Measurements from ENCODE around the gene PRSS33.

Gene PRSS33

DNA sequence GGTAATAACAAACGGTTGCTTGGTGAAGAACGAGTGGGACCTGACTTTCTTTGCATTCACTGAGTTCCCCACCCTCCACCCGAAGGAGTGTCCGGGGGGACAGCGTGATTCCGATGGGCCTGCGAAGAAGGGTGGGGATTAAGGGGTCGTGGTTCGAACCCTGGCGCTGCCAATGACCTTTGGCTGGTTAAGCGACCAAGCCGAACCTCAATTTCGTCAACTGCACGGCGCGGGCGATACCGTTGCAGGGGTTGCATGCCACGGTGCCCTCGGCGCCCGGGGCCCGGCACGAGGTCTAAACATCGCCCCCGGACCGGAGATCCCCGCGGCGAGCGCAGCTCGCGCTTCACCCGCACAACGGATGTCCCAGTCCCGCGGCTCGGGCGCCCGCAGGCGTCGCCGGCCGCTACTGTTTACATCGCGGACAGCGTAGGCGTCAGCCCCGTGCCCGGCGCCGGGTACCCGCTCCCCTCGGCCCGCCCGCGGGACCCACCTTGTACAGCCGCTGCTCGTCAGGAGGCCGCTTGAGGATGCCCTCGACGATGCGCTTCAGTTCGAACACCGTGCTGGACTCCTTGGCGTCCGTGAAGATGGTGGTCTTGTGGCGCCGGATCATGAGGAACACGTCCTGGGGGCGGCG, 10.7 kb downstream of the PRSS33 start:
- FAIRE-seq: no peak

DNA sequence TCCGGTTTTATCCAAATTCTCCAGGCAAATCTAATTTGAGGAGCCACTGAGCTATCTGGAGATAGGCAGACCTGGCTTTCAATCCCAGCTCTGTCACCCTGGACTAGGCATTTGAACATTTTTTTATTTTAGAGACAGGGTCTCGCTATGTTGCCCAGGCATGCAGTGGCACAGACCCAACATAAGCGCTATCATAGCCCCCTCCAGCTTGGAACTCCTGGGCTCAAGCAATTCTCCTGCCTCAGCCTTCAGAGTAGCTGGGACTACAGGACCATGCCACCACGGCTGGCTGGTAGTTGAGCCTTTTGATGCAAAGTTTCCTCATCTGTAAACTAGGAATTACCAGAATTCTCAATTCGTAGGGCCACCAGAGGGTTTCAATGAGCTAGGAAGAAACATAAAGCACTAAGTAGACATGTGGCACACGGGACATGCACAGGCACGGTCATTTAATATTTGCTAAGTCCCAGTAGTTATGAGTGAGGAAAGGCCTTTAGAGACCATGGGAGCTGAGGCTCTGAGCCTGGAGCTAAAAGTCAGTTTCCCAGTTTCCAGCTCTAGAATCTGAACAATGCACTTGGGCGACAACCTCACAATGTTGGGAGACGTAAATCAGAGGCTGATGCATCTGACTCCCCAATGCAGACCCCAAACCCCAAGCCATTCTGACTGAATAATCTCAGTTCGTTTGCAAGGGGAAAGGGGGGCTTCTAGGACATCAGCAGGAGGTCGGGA, 11.4 kb downstream of the PRSS33 start:
- no peak for FAIRE-seq

DNA sequence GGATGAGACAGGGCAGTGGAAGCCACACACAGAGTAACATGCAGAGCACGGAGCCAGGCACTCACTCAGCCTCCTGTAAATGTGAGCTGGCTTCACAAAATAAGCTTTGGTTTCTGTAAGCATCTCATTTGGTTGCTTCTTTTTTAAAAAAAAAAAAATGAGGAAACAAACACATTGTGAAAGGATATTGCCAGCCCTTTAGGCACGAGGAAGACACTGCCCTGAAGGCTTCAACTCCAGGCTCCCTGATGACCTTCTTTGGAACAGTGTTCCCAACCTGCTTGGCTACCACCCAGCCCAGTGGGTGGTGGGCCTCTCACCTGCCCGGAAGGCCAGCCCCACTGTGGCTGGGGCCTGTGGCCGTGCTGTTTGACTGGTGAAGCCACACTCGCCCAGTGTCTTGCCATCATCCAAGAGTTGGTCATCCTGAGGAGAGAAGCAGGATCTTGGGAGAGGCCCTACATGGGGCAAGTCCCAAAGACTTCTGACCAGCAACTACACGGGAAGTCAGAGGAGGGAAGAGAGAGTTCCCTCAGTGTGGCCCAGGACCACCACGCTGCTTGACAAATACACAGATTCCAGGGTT, 12.1 kb downstream of the PRSS33 start:
- FAIRE-seq: no peak

DNA sequence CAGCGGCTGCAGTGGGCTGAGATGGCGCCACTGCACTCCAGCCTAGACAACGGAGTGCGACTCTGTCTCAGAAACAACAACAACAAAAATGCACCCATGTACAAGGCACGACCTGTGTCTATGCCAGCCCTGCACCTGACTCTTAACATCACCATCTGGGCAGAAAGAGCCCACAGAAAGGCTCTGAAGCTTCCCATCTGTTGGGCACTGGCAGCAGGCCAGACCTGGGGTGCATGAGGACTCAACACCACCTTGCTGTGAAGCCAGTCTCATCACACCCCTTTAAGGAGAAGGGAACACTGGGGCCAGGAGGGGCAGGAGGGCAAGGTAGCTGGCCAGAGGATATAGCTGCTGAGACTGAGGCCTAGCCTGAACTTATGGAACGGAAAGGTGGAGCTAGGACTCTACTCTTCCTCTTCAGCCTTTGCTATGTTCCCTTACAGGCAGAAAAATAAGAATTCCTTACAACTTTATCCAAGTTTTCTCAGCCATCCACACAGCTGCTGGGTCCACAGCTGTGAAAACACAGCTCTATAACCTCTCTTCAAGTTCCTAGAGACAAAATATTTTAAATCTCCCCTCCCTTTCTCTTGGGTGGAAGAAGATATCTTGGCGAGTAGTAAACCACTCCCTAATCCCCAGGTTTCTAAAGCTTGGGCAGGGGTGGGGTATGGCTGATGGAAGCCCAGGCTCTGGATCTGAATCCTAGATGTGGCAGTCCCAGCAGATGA, 13.0 kb downstream of the PRSS33 start:
- FAIRE-seq: no peak

DNA sequence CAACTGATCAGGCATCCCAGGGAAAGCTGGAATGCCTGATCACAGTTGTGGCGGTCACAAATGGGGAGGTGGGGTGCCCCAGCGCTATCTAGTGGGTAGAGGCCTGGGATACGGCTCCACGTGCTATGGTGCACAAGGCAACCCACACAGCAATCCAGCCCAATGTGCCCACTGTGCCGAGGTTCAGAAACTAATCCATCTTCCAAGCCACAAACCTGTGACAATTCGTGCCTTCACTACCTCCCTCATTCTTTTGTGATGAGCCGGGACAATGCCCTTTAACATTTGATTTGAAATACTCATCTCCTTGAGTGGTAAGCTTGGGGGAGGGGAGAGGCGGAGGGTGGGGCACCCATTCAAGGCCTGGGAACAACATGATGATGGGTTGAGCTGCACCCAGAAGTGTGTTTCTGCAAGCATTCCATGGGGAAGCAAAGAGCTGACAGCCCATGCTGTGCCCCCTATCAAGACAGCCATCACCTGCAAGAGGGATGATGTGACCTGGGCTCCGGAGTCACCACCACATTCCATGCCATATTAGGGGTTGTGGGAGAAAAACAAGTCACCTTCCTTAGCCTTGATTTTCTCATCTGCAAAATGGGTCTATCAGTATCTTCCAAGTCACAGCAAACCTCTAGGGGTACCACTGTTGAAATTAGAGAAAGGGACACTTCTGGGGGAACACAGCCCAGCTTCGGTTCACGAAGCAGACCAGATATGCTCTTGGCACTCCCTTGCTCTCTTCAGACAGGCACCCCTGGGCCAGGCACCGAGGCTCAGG, 14.0 kb downstream of the PRSS33 start:
- no peak for FAIRE-seq

DNA sequence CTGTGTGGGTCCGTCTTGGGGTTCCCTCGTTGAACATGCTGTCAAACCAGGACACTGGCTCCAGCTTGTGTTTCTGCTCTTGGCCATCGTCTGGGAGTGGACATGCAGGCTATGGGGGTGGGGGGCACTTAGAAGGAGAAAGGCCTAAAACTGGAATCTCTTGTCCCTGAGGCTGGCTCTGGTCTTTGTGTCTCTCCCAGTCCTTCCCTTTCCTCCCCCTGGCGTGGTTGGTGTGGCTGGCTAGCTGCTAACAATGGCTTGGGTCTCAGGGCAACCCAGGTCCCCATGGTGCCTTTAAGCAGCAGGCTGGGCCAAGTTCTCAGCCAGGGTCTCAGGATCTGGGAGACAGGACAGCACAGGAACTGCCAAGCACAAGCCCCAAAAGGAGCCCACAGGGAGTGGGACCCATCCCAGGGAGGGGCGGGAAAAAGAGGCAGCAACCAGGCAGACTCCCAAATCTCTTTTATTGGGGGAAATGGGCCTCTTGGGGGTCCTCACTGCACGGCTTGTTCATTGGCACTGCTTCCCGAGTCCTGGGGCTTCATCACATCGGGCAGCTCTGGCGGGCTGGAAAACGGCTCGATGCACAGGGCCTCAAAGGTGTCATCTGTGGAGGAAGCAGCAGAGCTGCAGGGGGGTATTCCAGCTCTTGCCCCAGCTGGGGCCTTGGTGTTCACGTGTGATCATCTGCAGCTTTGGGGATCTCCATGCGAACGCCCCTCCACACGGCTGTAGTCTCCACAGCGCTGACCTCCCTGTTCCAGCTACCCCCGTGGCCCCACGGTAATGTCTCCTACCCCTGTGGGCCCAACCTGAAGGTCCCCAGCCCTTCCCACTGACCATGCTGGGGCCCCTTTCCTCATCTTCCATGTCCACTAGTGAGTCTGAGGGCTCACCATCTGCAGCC, 15.6 kb downstream of the PRSS33 start:
- FAIRE-seq: no peak

DNA sequence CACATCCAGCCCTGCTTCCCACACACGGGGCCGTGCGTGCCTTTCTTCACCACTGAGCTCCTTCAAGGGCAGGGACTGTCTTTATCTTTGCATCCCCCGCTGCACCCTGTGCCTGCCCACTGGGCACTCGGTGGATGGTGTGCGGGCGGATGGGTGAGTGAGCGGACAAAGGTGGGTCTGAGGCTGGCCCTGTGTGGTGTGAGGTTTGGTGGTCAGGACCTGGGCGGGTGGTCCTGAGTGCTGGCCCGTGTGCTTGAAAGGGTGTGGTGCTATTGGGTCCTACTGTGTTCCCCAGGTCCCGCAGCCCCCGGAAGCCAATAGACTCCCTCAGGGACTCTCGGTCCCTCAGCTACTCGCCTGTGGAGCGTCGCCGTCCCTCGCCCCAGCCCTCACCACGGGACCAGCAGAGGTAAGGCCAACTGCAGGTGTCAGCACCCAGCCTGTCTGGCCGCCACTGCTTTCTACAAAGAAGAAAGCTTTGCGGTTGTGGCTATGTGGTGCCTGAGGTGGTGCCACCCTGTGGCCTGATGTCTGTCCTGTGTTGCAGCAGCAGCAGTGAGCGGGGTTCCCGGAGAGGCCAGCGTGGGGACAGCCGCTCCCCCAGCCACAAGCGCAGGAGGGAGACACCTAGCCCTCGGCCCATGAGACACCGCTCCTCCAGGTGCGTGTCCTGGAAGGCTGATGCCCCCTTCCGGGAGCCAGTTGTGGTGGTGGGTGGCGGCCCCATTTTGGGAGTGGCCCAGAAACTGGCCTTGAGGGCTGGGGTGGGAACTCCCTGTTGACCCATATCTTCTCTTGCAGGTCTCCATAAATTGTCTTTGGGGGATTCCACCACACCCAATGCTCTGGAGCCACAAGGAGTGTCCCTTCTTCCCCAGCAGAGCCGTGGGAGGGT, 17.1 kb downstream of the PRSS33 start:
- no peak for FAIRE-seq

DNA sequence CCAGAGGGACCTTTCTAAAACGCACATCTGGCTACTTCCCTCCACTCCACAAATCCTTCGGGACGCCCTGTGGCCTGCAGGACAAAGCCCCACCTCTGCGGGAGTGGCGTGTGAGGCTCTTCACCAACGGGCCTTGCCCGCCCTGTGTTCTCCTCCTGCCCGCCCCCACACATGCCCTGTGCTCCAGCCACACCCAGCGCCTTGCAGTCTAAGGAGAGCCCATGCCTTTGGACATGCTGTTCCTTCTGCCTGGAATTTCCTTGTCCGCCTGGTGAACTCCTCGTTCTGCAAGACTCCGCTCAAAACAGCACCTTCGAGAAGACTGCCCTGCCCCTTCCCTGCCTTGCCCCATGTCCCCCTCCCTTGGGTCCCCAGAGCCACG, 17.7 kb downstream of the PRSS33 start:
- peak; percentile 68 for FAIRE-seq

DNA sequence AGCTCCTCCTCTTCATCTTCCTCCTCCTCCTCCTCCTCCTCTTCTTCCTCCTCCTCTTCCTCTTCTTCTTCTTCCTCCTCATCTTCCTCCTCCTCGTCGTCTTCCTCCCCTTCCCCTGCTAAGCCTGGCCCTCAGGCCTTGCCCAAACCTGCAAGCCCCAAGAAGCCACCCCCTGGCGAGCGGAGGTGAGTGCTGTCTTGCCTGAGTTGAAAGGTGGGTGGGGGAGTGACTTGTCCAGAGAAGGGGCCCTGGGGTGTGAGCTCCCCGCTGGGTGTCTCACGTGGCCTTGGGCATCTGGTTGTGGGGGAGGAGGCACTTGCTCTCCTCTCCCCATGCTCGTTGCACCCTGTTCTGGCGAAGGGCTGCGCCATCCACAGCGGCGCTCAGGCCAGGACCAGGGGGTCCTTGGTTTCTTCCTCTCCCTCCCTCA, 18.2 kb downstream of the PRSS33 start:
- no peak for FAIRE-seq

DNA sequence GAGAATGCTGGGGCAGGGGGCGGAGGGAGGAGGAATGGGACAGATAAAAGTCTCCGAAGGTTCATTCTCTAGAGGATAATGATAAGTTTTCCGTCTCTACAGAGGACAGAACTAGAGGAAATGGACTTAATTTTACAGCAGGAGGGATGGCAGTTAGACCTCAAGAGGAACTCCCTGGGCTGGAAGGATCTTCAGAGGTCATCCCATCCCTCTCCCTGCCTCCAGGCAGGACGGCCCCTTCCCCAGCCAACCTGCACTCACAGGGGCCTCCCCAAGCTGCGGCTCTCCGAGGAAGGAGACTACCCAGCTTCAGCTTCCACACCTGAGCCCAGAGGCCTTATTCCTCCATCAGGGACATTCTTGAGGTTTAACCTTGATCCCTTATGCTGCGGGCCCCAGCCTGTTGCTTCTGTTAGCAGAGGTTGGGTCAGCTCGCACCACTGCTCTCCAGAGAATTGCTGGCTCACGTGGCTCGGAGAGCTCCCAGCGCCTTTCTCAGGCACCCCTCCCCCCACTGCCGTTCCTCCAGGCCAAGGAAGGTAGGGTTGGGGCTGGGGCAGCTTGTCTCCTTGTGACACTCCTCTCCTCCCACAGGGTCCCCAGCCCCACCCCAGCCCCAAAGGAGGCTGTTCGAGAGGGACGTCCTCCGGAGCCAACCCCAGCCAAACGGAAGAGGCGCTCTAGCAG, 18.8 kb downstream of the PRSS33 start:
- FAIRE-seq: no peak

DNA sequence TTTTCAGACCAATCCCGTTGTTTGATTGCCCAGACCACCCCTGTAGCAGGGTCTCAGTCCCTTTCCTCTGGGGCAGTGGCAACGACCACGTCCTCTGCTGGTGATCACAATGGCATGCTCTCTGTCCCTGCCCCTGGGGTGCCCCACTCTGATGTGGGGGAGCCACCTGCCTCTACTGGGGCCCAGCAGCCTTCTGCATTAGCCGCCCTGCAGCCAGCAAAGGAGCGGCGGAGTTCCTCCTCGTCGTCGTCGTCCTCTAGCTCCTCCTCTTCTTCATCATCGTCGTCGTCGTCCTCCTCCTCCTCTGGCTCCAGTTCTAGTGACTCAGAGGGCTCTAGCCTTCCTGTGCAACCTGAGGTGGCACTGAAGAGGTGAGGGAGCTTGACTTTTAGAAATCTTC, 19.5 kb downstream of the PRSS33 start:
- no peak for FAIRE-seq

DNA sequence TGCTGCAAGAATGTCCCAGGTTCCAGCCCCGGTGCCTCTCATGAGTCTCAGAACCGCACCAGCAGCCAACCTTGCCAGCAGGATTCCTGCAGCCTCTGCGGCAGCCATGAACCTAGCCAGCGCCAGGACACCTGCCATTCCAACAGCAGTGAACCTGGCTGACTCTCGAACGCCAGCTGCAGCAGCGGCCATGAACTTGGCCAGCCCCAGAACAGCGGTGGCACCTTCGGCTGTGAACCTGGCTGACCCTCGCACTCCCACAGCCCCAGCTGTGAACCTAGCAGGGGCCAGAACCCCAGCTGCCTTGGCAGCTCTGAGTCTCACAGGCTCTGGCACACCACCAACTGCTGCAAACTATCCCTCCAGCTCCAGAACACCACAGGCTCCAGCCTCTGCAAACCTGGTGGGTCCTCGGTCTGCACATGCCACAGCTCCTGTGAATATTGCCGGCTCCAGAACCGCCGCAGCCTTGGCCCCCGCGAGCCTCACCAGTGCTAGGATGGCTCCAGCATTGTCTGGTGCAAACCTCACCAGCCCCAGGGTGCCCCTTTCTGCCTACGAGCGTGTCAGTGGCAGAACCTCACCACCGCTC, 20.1 kb downstream of the PRSS33 start:
- no peak for FAIRE-seq

DNA sequence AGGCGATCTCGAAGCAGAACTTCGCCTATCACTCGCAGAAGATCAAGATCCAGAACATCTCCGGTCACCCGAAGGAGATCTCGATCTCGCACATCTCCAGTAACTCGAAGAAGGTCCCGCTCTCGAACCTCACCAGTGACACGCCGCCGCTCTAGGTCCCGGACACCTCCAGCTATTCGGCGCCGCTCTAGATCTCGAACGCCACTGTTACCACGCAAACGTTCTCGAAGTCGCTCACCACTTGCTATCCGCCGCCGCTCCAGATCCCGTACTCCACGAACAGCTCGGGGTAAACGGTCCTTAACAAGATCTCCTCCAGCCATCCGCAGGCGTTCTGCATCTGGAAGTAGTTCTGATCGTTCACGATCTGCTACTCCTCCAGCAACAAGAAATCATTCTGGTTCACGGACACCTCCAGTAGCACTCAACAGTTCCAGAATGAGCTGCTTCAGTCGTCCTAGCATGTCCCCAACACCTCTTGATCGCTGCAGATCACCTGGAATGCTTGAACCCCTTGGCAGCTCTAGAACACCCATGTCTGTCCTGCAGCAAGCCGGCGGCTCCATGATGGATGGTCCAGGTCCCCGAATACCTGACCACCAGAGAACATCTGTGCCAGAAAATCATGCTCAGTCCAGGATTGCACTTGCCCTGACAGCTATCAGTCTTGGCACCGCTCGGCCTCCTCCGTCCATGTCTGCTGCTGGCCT, 20.8 kb downstream of the PRSS33 start:
- FAIRE-seq: no peak

DNA sequence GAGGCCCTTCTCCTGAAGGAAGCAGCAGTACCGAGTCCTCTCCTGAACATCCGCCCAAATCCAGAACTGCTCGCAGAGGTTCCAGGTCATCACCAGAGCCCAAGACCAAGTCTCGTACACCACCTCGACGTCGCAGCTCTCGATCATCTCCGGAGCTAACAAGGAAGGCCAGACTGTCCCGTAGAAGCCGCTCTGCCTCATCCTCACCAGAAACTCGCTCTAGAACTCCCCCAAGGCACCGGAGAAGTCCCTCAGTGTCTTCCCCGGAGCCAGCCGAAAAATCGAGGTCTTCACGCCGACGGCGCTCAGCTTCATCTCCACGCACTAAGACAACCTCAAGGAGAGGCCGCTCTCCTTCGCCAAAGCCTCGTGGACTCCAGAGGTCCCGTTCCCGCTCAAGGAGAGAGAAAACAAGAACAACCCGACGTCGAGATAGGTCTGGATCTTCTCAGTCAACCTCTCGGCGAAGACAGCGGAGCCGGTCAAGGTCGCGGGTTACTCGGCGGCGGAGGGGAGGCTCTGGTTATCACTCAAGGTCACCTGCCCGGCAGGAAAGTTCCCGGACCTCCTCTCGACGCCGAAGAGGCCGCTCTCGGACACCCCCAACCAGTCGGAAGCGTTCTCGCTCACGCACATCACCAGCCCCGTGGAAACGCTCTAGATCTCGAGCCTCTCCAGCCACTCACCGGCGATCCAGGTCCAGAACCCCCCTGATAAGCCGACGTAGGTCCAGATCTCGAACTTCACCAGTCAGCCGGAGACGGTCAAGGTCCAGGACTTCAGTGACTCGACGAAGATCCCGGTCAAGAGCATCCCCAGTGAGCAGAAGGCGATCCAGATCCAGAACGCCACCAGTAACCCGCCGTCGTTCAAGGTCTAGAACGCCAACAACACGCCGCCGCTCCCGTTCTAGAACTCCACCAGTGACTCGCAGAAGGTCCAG, 21.6 kb downstream of the PRSS33 start:
- no peak for FAIRE-seq

DNA sequence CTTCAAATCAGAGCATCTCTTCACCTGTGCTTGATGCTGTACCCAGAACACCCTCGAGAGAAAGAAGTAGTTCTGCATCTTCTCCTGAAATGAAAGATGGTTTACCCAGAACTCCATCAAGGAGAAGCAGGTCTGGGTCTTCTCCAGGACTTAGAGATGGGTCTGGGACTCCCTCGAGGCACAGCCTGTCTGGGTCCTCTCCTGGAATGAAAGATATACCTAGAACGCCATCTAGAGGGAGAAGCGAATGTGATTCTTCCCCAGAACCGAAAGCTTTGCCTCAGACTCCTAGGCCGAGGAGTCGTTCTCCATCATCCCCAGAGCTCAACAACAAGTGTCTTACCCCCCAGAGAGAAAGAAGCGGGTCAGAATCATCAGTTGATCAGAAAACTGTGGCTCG, 22.6 kb downstream of the PRSS33 start:
- FAIRE-seq: no peak

DNA sequence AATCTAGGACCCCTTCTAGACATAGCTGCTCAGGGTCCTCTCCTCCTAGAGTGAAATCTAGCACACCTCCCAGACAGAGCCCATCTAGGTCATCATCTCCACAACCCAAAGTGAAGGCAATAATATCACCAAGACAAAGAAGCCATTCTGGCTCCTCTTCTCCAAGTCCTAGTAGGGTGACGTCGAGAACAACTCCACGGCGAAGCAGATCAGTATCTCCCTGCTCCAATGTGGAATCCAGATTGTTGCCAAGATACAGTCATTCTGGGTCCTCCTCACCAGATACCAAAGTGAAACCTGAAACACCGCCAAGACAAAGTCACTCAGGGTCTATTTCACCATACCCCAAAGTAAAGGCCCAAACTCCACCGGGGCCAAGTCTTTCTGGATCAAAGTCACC, 24.2 kb downstream of the PRSS33 start:
- no peak for FAIRE-seq

DNA sequence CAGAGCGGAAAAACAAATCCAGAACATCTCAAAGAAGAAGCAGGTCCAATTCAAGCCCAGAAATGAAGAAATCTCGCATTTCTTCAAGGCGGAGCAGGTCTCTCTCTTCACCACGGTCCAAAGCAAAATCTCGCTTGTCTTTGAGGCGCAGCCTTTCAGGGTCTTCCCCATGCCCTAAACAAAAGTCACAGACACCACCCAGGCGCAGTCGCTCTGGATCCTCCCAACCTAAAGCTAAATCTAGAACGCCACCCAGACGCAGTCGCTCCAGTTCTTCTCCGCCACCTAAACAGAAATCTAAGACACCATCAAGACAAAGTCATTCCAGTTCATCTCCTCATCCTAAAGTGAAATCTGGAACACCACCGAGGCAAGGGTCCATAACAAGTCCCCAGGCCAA, 24.6 kb downstream of the PRSS33 start:
- no peak for FAIRE-seq

All from G401.6 (cell line).